A673 (cell line): Measurements from ENCODE around the gene TASOR2. TPM values are rescaled to one million over a fixed set of nuclear protein-coding genes. Genes with fewer than 3 reads are reported as not detected.

Experiments
- BruUV-seq: library from RNA; stranded (reverse); fragments of 400-500 nt; replicated peaks from 2 replicates; lab custom pipeline; 2021; lab: Mats Ljungman, UMichigan
- CTCF ChIA-PET: fragments of 300-600 bp; sonication (Branson Sonifier 250); formaldehyde crosslinking; loops from one replicate; lab custom pipeline; 2022; ENCODE audit warnings: antibody characterized with exemption; lab: Charles Lee
- POLR2A ChIA-PET: fragments of 300-600 bp; sonication (Branson Sonifier 250); formaldehyde crosslinking; loops from one replicate; lab custom pipeline; 2022; ENCODE audit warnings: antibody characterized with exemption; ENCODE audit not compliant: low non-redundant PET; lab: Charles Lee
- DNase-seq: peaks from one replicate; pipeline ENCODE4 v3.0.0-alpha.2; 2015; ENCODE audit warnings: low spot score
- H3K27ac ChIP-seq: fragments of 200-600 bp; sonication (generic); 2 replicates; pipeline ENCODE4 v1.5.1; 2016; ENCODE audit warnings: mixed run types, low read depth, mild to moderate bottlenecking, mixed read lengths, antibody characterized with exemption, low read length; ENCODE audit not compliant: poor library complexity, severe bottlenecking
- H3K27me3 ChIP-seq: fragments of 200-600 bp; sonication (generic); replicated peaks from 2 replicates; pipeline ENCODE4 v1.6.1; 2017; ENCODE audit warnings: mixed run types, low read depth, mild to moderate bottlenecking, mixed read lengths, antibody characterized with exemption, low read length; ENCODE audit not compliant: insufficient read depth, poor library complexity
- H3K36me3 ChIP-seq: fragments of 200-600 bp; sonication (generic); 2 replicates; pipeline ENCODE4 v1.6.1; 2016; ENCODE audit warnings: mixed run types, mild to moderate bottlenecking, mixed read lengths, antibody characterized with exemption, low read length; ENCODE audit not compliant: insufficient read depth, poor library complexity, severe bottlenecking
- H3K4me1 ChIP-seq: fragments of 200-600 bp; sonication (generic); 2 replicates; pipeline ENCODE4 v1.6.1; 2017; ENCODE audit warnings: mixed run types, mild to moderate bottlenecking, mixed read lengths, antibody characterized with exemption, low read length; ENCODE audit not compliant: insufficient read depth, poor library complexity, severe bottlenecking
- H3K4me3 ChIP-seq: fragments of 200-600 bp; sonication (generic); 2 replicates; pipeline ENCODE4 v1.5.1; 2016; ENCODE audit warnings: low read depth, mixed run types, mild to moderate bottlenecking, mixed read lengths, low read length; ENCODE audit not compliant: poor library complexity, severe bottlenecking
- H3K9me3 ChIP-seq: fragments of 200-600 bp; sonication (generic); 2 replicates; pipeline ENCODE4 v1.6.1; 2016; ENCODE audit warnings: mixed run types, low read depth, mild to moderate bottlenecking, mixed read lengths, antibody characterized with exemption, low read length; ENCODE audit not compliant: poor library complexity, severe bottlenecking
- CTCF ChIP-seq: fragments of 300-800, 200-600 bp; sonication (generic); conservative IDR thresholded peaks from 2 replicates; pipeline ENCODE4 v1.5.1; 2017; ENCODE audit warnings: low read depth, mild to moderate bottlenecking, antibody characterized with exemption, low read length, moderate library complexity, mixed read lengths
- EZH2 ChIP-seq: fragments of 200-600 bp; sonication (generic); IDR thresholded peaks from 2 replicates; pipeline ENCODE4 v1.6.1; 2017; ENCODE audit warnings: borderline replicate concordance, low read depth, mild to moderate bottlenecking, mixed read lengths, antibody characterized with exemption, low read length; ENCODE audit not compliant: poor library complexity, severe bottlenecking
- intact Hi-C: fragments of 100-400 bp; cut with micrococcal nuclease; formaldehyde crosslinking; loops from one replicate; pipeline ENCODE4 v1.10.0; 2022; ENCODE audit not compliant: unreplicated experiment
- total RNA-seq: library from RNA; stranded (reverse); gene quantifications from 2 replicates; pipeline ENCODE4 v1.2.3, GENCODE V29; 2021

The TASOR2 gene
- total RNA-seq, 1 experiment from 2014 or later: 94.5 TPM

GRCh38 chr10:5710859-5711258 lies 26.2 kb downstream of the TASOR2 start:
- no peaks in the 10 kb centered on the region for H3K36me3 ChIP-seq
- ChIA-PET CTCF (no interaction called here), POLR2A (no interaction called here)
- no peak for DNase-seq
- H3K27ac ChIP-seq: peak overlapping the region; percentile 56
- H3K4me1 ChIP-seq: peaks cover 16% of the 10 kb centered on the region
- TF ChIP-seq EZH2 (no peak), CTCF (no peak)
- intact Hi-C loops: no loop called here
- H3K27me3 ChIP-seq: no peaks in the 10 kb centered on the region
- no TSS peak for BruUV-seq
- H3K4me3 ChIP-seq: peak overlapping the region; percentile 39
- H3K9me3 ChIP-seq: no peaks in the 10 kb centered on the region

GRCh38 chr10:5711642-5712041 lies 27.0 kb downstream of the TASOR2 start:
- Histone ChIP-seq H3K27ac (peak overlapping the region; percentile 56), H3K4me1 (peaks cover 16% of the 10 kb centered on the region), H3K27me3 (no peaks in the 10 kb centered on the region), H3K4me3 (peak overlapping the region; percentile 39), H3K36me3 (no peaks in the 10 kb centered on the region), H3K9me3 (no peaks in the 10 kb centered on the region)
- TF ChIP-seq CTCF: no peak
- no peak for TF ChIP-seq EZH2
- intact Hi-C loops: no loop called here
- no TSS peak for BruUV-seq
- peak; percentile 18 for DNase-seq
- ChIA-PET POLR2A (no interaction called here), CTCF (no interaction called here)

- POLR2A ChIA-PET: no interaction called here
- Histone ChIP-seq H3K27me3 (no peaks in the 10 kb centered on the region), H3K9me3 (no peaks in the 10 kb centered on the region), H3K4me3 (no peak overlapping the region), H3K27ac (no peak overlapping the region), H3K36me3 (peaks cover 6% of the 10 kb centered on the region), H3K4me1 (no peaks in the 10 kb centered on the region)
- no peak for TF ChIP-seq CTCF
- no peak for TF ChIP-seq EZH2
- DNase-seq: no peak
- no TSS peak for BruUV-seq
- intact Hi-C loops: no loop called here
- CTCF ChIA-PET: no interaction called here
Measured at GRCh38 chr10:5719546-5719945, 34.9 kb downstream of the TASOR2 start.
